Stimulated activated CD8-positive, alpha-beta memory T cell treated with anti-CD3 and anti-CD28 coated beads, Interleukin-4, amount 100 ng/mL, for 1 hour (primary cell): Measurements from ENCODE around the gene TPST2.
"Not testable (repeated sequence)": the region's sequence is repeated elsewhere in the genome, so short reads cannot be mapped to it uniquely, and the experiment has no call there.

ENCODE experiments used
- DNase-seq, 2 donors: peaks; one replicate each; pipeline ENCODE4 v3.0.0-alpha.2; 2020; ENCODE audit warnings: low read depth in 2 of 2, low spot score in 1 of 2

Gene TPST2

DNA sequence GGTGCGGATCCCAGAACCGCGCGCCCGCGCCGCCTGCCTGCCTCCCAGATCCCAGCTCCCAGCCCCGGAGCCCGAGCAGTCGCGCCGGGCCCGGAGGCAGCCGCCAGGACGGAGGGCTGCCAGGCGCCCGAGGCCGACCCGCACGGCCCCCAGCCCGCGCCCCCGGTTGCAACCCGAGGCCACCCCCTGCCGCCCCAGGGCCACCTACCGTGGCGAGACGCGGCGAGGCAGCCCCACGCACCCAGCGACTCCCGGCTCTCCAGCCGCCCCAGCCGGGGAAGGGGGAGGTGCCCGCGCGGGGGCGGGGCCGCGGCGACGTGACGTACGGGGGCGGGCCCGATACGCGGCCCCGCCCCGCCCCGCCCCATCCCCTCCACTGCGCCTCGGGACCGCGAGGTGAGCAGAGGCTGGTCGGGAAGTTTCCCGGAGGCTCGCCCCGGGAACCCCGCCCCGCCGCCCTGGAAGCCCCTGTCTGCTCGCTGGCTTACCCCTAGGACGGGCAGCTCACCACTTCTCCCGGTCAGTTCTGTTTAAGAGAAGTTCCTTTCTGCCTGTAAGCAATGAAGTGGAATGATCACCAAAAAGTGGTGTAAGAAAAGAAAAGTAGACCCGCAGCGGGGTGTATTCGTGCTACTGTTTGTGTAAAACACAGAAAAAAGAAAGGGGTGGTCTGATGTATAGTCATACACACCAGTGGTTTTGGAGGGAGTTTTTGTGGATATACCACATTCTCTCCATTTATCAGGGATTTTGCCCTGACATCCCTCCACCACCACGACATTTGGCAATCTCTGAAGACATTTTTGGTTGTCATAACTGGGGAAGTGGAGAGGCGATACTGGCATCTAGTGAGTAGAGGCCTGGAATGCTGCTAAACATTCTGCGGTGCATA is at the start of gene TPST2:
Gene TPST2, minus strand, starts transcription at position 288 of the 892 bp plus-strand sequence. CDS start 48,502 bp downstream, outside the sequence.
- DNase-seq, result peak; percentile 44 to 59

DNA sequence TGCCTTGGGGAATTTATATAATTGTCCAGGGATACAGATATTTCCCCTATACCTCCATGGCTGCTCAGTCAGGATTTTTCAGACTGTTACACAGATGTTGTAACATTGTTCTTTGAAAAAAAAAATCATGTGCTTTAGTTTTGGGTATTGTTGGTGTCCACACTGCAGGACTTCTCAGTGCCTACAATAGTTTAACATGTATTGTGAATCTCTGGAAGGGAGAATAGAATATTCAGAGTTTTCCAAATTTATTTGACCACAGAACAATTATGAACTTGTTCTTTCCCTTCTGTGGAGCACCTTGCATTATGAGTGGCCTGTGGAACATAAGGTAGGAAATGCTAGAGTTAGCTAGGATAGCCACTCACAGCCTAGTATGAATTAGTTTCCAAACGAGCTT is 46.4 kb upstream of the TPST2 start:
- DNase-seq, result no peak

DNA sequence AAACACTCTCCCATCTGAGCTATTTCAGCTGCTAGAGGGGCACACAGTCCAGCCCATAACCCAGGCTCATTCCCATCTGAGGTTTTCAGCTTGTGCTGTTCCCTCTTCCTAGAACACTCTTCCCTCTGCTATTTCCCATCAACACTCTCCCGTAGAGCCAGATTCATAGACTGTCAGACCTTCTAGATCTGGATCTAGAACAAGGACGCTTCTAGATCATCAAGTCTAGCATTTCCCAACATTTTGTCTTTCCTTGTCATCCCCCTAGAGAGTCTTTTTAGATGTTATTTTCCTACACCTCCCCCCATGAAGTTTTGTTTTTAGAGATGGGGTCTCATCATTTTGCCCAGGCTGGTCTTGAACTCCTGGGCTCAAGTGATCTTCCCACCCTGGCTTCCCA is 45.2 kb upstream of the TPST2 start:
- DNase-seq, result no peak

DNA sequence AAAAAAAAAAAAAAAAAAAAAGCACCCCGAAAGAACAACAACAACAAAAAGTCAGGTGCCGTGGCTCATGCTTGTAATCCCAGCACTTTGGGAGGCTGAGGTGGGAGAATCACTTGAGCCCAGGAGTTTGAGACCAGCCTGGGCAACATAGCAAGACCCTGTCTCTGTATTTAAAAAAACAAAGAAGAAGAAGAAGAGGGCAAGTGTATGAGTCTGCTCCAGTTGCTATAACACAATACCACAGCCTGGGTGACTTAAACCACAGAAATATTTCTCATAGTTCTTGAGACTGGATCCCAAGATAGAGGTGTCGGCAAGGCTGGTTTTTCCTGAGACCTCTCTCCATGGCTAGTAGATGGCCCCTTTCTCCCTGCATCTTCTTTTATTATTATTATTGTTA is 44.3 kb upstream of the TPST2 start:
- DNase-seq, result no peak

DNA sequence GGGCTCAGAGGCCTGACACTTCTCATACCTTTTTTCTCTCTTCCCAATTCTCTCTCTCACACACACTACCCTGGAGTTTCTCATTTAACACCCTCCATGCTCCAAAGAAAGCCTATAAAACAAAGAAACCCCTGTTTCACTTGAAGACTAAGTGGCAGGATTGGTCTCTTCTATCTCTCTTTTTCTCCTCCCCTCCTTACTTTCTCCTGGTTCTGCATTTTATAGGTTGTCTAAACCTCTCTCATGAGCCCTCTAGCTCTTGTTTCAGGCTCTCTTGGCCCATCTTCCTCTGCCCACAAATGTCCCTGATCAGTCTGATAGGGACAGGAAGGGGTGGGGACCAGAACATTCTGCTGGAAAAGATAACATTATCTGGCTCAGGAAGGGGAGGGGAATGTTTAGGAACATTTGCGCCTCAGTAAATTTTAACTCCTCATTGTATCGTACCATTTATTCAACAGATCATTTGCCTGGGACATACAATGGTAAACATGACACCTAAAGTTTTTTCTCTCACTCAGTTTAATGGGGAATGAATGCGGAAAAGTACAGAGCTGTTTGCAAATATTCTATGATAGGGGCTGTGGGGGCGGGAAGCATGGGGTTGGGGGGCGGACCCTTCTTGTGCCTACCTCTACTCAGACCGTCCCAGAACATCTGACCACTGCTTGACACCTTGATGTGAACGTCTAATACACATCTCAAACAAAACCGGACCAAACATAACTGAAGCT is 42.7 kb upstream of the TPST2 start:
- DNase-seq, result no peak

DNA sequence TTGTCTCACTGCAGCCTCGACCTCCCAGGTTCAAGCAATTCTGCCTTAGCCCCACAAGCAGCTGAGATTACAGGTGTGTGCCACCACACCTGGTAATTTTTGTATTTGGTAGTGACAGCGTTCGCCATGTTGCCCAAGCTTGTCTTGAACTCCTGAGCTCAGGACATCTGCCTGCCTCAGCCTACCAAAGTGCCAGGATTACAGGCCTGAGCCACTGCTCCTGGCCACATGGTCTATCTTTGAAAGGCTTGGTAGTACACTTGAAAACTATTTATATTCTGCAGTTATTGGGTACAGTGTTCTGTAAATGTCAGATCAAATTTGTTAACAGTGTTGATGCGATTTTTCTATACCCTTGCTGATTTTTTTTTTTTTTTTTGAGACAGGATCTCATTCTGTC is 41.4 kb upstream of the TPST2 start:
- DNase-seq, result no peak

DNA sequence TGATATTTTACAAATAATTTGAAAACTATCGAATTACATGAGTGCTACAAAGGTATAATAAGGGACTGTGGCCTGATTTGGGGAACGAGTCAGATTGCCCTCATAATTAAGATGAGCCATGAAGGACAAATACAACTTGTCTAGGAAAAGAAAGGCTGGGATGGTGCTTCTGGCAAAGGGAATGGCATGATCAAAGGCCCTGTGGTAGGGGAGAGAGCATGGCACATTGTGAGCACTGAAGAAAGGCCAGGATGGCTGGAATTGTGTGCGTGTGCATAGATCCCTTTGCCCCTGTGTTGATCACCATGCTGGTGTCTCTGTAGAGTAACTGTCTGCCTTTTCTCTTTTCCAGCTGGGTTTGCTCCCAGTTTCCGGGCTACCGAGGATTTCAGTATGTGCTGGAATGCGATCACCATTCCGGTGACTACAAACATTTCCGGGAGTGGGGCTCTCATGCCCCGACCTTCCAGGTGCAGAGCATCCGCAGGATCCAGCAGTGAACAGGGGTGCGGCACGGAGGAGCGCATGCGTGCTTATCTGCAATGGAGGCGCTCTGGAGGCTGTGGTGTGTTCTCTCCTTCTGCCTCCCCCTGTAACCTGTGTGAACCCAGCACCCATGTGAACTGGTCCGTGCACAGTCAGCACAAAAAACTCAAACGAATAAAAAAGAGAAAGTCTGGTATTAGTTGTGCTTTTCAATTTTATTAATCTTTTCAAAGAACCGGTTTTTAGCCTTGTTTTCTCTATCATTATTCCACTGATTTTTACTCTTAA is 40.2 kb upstream of the TPST2 start:
- DNase-seq, result no peak

DNA sequence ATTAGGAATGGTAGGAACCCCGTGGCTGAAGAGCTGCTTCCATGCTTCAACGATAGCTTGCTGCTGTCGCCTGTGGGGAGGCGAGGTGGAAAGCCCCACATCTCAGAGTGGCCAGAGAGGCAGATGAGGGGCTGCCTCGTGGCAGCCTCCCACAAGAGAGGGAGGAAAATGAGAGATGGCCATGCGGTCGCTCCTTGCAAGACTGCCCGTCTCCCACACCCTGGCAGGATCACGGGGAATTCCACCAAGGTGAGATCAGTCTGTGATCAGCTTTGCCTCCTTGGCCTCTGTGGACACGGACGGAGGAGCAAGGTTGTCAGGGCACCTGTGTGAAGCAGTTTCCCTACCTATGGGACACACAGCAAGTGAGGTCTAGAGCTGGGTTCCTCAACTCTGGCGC is 34.9 kb upstream of the TPST2 start:
- no peak for DNase-seq

DNA sequence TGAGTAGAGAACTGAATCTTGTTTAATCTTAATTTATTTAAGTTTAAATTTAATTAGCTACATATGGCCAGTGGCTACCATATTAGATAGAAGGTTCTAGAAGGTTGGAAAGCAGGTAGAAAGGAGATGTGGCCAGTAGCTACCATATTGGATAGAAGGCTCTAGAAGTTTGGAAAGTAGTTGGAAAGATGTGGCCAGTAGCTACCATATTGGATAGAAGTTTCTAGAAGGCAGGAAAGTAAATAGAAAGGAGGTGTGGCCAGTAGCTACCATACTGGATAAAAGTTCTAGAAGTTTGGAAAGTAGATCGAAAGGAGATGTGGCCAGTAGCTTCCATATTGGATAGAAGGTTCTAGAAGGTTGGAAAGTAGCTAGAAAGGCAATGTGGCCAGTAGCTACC is 34.1 kb upstream of the TPST2 start:
- no peak for DNase-seq

DNA sequence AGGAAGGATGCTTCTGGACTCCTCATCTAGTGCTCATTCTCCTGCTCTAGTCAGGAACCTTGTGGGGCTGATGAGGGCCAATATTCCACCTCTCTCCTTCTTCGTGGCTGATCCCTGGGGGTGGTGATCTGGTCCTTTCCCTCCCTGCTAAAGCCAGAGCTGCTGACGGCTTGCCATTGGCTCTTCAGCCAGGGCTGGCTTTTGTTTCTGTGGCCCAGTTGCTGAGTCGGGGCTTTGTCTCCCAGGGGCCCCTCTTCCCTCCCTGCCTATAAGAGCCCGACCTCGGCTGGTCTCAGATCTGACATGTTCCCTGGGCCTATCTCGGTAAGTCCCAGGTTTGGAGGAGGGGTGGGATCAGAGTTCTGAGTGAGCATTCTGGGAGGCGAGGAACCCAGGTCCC is 31.7 kb upstream of the TPST2 start, which contains the start of gene CRYBA4:
Gene CRYBA4, plus strand, starts transcription at position 301 of the 400 bp plus-strand sequence. CDS start 634 bp downstream, outside the sequence.
- DNase-seq, result no peak

DNA sequence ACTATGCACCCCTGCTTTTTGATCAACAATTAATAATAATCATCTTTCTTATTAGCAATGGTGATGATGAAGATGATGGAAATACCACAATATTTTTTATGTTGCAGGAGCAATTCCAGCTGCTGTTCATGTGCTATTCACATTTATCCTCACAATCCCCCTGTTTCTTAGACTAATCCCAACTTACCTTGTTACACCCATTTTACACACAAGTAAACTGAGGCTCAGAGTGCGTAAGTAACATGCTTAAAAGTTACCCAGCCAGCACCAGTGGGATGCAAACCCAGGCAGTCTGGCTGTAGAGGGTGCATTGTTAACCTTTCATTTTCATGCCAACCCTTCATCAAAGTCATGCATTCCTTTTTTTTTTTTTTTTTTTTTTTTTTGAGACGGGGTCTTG is 30.3 kb upstream of the TPST2 start:
- DNase-seq, result no peak

DNA sequence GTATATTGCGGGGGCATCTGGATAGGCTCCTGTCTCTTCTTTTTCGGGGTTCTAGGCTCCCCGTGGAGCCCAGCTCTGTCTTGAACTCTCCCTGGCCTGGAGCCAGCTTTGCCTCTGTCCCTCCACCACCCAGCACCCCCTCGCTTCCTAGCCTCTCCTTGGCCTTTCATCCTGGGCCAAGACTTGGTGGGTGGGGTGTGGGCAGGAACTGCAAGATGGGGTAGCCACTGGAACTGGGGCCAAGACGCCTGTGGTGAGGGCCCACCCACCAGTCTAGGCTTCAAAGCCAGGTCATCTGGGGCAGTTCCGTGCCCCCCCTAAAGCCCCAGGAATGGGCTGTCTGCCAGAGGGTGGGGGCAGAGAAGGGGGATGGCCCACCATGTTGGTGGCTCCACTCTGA is 29.6 kb upstream of the TPST2 start:
- no peak for DNase-seq

DNA sequence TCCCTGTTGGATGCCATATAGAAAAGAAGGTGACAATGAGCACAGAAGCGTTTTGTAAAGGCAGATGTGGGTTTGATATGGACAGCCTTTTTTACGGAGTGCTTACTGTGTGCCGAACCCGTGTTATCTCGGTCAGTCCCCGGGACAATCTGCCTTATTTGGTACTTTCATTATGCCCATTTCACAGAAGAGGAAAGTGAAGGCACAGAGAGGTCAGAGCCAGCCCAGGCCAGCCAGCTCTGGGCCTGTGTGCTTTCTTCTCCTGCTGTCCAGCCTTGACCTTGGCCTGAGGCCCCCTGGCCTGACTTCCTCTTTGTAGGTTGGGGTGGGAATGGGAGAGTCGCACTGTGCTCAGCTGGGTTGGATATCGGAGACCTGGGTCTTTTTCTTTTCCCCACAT is 28.5 kb upstream of the TPST2 start:
- DNase-seq, result no peak

DNA sequence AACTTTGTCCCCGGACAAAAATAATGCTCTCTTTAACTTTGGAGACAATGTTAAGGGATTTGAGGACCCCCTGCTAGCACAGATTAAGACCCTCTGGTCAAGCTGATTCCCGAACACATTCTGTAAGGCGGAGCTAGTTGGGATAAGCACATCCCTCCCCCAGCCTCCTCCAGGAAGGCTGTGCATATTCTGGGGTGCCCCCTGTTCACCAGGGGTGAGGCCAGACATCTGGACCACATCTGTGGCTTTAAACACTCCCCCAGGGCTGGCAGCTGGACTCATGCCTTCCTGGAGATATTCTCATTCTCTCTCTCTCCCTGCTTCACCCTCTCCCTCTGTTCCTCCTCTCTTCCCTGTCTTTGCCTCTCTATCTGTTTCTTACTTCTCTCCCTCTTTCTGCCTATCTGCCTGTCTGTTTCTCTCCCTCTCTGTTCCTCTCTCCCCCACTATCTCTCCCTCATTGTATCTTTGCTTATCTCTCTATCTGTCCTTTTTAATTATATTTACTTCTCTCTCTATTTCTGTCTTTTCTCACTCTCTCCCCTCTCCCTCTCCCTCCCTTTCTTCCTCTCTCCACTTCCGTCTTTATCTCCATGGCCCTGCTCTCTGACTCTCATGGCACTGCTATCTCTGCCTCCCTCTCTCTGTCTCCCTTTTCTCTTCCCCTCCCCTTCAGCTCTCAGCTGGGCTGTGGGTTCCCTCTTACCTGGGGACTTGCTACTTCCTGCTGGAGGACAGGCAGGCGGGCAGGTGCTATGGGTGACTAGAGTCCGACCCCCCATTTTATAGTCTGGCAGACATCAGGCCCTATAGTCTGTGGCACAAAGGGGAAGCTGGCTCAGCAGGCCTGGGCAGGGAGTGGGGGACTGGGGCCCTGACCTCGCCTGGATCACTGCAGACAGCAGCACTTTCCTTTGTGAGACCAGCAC is 27.6 kb upstream of the TPST2 start, which contains the start of gene CRYBB1:
Gene CRYBB1, minus strand, starts transcription at position 757 of the 929 bp plus-strand sequence. CDS start 1,708 bp downstream, outside the sequence.
- DNase-seq, result no peak

DNA sequence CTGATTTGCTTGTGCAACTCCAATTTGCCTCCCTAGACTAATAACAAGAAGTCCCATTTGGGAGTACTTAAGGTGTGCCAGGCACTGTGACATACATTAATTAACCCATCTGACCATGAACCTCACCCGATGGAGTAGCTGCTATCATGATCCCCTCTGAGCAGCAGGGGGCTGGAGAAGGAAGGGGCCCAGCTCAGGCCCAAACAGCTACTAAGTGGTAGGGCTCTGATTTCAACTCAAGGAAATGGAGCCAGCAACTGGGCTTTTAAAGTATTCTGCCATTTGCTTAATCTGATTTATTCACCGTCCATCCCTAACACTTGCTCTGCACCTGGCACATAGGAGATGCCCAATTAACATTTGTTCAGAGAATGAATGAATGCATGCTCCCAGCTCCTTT is 26.7 kb upstream of the TPST2 start:
- no peak for DNase-seq

DNA sequence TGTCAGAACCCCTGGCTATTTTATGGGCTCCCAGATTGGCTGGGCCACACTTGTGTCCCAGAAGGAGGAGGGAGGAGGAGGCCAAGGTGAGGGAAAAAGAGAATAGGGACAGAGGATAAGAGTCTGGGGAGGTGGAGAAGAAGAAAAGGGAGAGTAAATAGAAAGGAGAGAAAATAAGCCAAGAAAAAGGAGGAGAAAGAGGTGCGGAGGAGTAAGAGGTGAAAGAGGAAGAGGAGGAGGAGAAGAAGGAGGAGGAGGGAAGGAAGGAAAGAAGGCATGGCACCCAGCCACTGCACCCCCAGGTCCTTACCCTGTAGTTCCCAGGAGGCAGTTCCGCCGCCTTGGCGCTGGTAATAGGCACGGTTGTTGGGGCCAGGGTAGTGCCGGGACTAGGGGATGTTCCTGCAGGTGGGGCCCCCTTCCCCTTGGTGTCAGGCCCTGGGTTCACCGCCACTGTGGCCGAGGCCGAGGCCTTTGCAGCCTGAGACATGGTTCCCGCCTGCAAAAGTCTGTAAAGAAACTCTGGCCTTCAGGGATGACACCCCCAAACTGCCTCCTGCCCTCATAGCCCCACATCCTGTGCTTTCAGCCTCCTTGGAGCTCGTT is 26.0 kb upstream of the TPST2 start:
- DNase-seq, result no peak

DNA sequence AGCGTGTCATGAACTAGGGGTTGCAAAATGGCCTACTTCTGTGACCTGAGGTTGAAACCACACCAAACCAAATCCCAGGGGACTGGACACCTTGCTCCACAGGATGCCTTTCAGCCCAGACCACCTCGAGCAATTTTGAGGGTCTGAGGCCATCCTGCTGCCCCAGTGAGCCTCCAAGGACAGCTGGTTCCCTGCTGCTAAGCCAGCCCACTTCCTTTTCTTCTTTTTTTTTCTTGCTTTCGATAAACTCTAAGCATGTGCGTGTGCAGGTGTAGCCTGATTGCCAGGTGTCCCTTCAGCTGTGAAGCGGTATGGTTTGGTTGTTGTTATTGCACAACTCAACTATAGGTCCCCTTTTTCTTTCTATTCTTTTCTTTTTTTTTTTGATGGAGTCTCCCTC is 25.2 kb upstream of the TPST2 start:
- no peak for DNase-seq

DNA sequence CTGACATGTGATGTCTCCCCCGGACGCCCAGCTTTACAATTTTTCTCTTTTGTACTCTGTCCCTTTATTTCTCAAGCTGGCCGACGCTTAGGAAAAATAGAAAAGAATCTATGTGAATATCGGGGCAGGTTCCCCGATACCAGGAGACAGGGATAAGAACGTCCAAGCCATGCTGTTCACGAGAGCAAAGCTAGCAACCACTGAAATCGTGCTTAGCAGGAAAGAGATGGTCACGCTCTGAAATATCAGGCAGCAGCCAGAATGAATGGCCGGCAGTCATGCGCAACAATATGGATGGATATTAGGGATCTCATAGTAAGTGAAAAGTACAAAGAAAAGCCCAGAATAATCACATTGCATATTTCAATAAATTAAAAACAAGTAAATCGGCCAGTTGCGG is 24.4 kb upstream of the TPST2 start:
- DNase-seq, result no peak

DNA sequence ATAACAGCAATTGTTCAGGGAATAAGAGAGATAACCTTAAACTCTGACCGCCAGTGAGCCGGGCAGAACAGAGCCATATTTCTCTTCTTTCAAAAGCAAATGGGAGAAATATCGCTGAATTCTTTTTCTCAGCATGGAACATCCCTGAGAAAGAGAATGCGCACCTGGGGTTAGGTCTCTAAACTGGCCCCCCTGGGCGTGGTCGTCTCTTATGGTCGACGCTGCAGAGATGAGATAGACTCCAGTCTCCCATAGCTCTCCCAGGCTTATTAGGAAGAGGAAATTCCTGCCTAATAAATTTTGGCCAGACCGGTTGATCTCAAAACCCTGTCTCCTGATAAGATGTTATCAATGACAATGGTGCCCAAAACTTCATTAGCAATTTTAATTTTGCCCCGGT is 23.8 kb upstream of the TPST2 start:
- not testable (repeated sequence) for DNase-seq

DNA sequence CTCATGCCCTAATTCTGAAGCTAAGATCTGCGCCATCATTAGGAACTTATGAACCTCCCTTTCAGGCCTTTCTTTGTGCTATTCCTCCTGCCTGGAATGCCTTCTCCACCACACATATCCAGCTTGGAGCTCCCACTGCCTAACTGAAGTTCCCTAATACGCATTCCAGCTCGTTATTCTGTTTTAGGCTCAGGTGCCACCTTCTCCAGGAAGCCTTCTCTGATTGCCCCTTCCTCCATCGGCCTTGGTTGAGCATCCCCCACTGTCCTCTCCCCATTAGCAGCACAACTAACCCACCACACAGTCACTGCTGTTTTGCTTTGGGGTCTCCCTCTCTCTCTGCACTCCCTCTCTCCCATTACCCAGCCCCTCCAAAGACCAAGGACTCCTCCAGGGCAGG is 22.7 kb upstream of the TPST2 start:
- DNase-seq, result no peak
